ENCODE results near the gene LRIG1.

LRIG1 gene

DNA sequence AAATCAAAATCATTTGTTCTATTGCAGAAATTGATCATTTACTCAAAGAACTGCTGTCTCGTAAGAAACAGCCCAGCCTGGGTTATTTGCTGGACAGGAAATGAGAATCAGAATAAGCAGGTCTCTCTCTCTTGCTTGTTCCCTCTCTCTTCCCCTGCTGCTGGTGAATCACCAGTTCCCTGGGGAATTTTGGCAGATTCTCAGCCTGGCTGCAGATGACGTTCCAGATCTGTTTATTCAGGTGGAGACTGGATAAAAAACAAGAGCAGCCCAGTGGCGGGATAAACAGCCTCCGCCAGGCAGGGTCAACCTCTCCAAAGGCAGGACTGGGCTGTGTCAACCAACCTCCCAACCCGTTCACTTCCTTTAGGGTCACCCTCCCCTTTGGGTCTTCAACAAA is 72.1 kb downstream of the LRIG1 start (continued):
- TF ChIP-seq, protein P1, sequence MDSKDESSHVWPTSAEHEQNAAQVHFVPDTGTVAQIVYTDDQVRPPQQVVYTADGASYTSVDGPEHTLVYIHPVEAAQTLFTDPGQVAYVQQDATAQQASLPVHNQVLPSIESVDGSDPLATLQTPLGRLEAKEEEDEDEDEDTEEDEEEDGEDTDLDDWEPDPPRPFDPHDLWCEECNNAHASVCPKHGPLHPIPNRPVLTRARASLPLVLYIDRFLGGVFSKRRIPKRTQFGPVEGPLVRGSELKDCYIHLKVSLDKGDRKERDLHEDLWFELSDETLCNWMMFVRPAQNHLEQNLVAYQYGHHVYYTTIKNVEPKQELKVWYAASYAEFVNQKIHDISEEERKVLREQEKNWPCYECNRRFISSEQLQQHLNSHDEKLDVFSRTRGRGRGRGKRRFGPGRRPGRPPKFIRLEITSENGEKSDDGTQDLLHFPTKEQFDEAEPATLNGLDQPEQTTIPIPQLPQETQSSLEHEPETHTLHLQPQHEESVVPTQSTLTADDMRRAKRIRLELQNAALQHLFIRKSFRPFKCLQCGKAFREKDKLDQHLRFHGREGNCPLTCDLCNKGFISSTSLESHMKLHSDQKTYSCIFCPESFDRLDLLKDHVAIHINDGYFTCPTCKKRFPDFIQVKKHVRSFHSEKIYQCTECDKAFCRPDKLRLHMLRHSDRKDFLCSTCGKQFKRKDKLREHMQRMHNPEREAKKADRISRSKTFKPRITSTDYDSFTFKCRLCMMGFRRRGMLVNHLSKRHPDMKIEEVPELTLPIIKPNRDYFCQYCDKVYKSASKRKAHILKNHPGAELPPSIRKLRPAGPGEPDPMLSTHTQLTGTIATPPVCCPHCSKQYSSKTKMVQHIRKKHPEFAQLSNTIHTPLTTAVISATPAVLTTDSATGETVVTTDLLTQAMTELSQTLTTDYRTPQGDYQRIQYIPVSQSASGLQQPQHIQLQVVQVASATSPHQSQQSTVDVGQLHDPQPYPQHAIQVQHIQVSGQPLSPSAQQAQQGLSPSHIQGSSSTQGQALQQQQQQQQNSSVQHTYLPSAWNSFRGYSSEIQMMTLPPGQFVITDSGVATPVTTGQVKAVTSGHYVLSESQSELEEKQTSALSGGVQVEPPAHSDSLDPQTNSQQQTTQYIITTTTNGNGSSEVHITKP (tag by site-specific recombination; IDR thresholded peaks at IDR 0.05) = no peak
- no peak for TF ChIP-seq ZNF596 (tag by site-specific recombination; IDR thresholded peaks at IDR 0.05)
- TF ChIP-seq, protein P2, sequence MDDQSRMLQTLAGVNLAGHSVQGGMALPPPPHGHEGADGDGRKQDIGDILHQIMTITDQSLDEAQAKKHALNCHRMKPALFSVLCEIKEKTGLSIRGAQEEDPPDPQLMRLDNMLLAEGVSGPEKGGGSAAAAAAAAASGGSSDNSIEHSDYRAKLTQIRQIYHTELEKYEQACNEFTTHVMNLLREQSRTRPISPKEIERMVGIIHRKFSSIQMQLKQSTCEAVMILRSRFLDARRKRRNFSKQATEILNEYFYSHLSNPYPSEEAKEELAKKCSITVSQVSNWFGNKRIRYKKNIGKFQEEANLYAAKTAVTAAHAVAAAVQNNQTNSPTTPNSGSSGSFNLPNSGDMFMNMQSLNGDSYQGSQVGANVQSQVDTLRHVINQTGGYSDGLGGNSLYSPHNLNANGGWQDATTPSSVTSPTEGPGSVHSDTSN (CRISPR knock-in tag; IDR thresholded peaks at IDR 0.05) = no peak
- TF ChIP-seq ZNF121 (tag by site-specific recombination; IDR thresholded peaks at IDR 0.05) = no peak
- TF ChIP-seq, protein P3, sequence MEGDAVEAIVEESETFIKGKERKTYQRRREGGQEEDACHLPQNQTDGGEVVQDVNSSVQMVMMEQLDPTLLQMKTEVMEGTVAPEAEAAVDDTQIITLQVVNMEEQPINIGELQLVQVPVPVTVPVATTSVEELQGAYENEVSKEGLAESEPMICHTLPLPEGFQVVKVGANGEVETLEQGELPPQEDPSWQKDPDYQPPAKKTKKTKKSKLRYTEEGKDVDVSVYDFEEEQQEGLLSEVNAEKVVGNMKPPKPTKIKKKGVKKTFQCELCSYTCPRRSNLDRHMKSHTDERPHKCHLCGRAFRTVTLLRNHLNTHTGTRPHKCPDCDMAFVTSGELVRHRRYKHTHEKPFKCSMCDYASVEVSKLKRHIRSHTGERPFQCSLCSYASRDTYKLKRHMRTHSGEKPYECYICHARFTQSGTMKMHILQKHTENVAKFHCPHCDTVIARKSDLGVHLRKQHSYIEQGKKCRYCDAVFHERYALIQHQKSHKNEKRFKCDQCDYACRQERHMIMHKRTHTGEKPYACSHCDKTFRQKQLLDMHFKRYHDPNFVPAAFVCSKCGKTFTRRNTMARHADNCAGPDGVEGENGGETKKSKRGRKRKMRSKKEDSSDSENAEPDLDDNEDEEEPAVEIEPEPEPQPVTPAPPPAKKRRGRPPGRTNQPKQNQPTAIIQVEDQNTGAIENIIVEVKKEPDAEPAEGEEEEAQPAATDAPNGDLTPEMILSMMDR (tag by site-specific recombination; IDR thresholded peaks at IDR 0.05) = no peak
- no peak for TF ChIP-seq KLF16 (tag by site-specific recombination; IDR thresholded peaks at IDR 0.05)
- TF ChIP-seq ZNF843 (tag by site-specific recombination; IDR thresholded peaks at IDR 0.05) = no peak
- TF ChIP-seq, protein P4, sequence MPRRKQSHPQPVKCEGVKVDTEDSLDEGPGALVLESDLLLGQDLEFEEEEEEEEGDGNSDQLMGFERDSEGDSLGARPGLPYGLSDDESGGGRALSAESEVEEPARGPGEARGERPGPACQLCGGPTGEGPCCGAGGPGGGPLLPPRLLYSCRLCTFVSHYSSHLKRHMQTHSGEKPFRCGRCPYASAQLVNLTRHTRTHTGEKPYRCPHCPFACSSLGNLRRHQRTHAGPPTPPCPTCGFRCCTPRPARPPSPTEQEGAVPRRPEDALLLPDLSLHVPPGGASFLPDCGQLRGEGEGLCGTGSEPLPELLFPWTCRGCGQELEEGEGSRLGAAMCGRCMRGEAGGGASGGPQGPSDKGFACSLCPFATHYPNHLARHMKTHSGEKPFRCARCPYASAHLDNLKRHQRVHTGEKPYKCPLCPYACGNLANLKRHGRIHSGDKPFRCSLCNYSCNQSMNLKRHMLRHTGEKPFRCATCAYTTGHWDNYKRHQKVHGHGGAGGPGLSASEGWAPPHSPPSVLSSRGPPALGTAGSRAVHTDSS (tag by site-specific recombination; IDR thresholded peaks at IDR 0.05) = no peak
- TF ChIP-seq, protein P5, sequence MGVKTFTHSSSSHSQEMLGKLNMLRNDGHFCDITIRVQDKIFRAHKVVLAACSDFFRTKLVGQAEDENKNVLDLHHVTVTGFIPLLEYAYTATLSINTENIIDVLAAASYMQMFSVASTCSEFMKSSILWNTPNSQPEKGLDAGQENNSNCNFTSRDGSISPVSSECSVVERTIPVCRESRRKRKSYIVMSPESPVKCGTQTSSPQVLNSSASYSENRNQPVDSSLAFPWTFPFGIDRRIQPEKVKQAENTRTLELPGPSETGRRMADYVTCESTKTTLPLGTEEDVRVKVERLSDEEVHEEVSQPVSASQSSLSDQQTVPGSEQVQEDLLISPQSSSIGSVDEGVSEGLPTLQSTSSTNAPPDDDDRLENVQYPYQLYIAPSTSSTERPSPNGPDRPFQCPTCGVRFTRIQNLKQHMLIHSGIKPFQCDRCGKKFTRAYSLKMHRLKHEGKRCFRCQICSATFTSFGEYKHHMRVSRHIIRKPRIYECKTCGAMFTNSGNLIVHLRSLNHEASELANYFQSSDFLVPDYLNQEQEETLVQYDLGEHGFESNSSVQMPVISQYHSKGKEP (tag by site-specific recombination; IDR thresholded peaks at IDR 0.05) = no peak
- no peak for TF ChIP-seq ZNF791 (tag by site-specific recombination; IDR thresholded peaks at IDR 0.05)
- TF ChIP-seq, protein P6, sequence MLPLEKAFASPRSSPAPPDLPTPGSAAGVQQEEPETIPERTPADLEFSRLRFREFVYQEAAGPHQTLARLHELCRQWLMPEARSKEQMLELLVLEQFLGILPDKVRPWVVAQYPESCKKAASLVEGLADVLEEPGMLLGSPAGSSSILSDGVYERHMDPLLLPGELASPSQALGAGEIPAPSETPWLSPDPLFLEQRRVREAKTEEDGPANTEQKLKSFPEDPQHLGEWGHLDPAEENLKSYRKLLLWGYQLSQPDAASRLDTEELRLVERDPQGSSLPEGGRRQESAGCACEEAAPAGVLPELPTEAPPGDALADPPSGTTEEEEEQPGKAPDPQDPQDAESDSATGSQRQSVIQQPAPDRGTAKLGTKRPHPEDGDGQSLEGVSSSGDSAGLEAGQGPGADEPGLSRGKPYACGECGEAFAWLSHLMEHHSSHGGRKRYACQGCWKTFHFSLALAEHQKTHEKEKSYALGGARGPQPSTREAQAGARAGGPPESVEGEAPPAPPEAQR (tag by site-specific recombination; IDR thresholded peaks at IDR 0.05) = no peak
- no peak for TF ChIP-seq IKZF3 (tag by site-specific recombination; IDR thresholded peaks at IDR 0.05)
- TF ChIP-seq ZNF423 (tag by site-specific recombination; IDR thresholded peaks at IDR 0.05) = no peak
- TF ChIP-seq ZNF223 (tag by site-specific recombination; IDR thresholded peaks at IDR 0.05) = no peak
- no peak for TF ChIP-seq ZNF302 (tag by site-specific recombination; IDR thresholded peaks at IDR 0.05; ENCODE audit: low read depth)
- TF ChIP-seq, protein P7, sequence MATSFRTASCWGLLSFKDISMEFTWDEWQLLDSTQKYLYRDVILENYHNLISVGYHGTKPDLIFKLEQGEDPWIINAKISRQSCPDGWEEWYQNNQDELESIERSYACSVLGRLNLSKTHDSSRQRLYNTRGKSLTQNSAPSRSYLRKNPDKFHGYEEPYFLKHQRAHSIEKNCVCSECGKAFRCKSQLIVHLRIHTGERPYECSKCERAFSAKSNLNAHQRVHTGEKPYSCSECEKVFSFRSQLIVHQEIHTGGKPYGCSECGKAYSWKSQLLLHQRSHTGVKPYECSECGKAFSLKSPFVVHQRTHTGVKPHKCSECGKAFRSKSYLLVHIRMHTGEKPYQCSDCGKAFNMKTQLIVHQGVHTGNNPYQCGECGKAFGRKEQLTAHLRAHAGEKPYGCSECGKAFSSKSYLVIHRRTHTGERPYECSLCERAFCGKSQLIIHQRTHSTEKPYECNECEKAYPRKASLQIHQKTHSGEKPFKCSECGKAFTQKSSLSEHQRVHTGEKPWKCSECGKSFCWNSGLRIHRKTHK (tag by site-specific recombination; IDR thresholded peaks at IDR 0.05) = no peak
- no peak for TF ChIP-seq ZNF248 (tag by site-specific recombination; IDR thresholded peaks at IDR 0.05)
- TF ChIP-seq, protein P8, sequence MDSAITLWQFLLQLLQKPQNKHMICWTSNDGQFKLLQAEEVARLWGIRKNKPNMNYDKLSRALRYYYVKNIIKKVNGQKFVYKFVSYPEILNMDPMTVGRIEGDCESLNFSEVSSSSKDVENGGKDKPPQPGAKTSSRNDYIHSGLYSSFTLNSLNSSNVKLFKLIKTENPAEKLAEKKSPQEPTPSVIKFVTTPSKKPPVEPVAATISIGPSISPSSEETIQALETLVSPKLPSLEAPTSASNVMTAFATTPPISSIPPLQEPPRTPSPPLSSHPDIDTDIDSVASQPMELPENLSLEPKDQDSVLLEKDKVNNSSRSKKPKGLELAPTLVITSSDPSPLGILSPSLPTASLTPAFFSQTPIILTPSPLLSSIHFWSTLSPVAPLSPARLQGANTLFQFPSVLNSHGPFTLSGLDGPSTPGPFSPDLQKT (IDR thresholded peaks at IDR 0.05; ENCODE audit: borderline replicate concordance, low read depth, low read length) = no peak
- TF ChIP-seq PRDM1 (tag by site-specific recombination; IDR thresholded peaks at IDR 0.05) = peak; percentile 65
- TF ChIP-seq ZNF549 (tag by site-specific recombination; IDR thresholded peaks at IDR 0.05) = no peak
- no peak for TF ChIP-seq ZNF658 (tag by site-specific recombination; IDR thresholded peaks at IDR 0.05)
- no peak for TF ChIP-seq ZBTB7A (tag by site-specific recombination; IDR thresholded peaks at IDR 0.05; ENCODE audit: low read depth)
- TF ChIP-seq, protein P9, sequence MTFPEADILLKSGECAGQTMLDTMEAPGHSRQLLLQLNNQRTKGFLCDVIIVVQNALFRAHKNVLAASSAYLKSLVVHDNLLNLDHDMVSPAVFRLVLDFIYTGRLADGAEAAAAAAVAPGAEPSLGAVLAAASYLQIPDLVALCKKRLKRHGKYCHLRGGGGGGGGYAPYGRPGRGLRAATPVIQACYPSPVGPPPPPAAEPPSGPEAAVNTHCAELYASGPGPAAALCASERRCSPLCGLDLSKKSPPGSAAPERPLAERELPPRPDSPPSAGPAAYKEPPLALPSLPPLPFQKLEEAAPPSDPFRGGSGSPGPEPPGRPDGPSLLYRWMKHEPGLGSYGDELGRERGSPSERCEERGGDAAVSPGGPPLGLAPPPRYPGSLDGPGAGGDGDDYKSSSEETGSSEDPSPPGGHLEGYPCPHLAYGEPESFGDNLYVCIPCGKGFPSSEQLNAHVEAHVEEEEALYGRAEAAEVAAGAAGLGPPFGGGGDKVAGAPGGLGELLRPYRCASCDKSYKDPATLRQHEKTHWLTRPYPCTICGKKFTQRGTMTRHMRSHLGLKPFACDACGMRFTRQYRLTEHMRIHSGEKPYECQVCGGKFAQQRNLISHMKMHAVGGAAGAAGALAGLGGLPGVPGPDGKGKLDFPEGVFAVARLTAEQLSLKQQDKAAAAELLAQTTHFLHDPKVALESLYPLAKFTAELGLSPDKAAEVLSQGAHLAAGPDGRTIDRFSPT (tag by site-specific recombination; IDR thresholded peaks at IDR 0.05) = no peak
